Testis (tissue), 2 donors: ENCODE data around the gene STX11.

Experiments
- CTCF ChIP-seq, 3 experiments: fragments of 450-650 bp in 2 of 3; fragments of 200-600 bp in 1 of 3; sonication (generic) in 1 of 3; IDR thresholded peaks; one replicate each; pipeline ENCODE4 v1.5.1; 2016 to 2019; ENCODE audit warnings: antibody characterized with exemption in 3 of 3, mild to moderate bottlenecking in 2 of 3, moderate library complexity in 1 of 3
- POLR2A ChIP-seq: fragments of 450-650 bp; IDR thresholded peaks from one replicate; pipeline ENCODE4 v1.6.1; 2017; ENCODE audit warnings: antibody characterized with exemption, mild to moderate bottlenecking, moderate library complexity

DNA sequence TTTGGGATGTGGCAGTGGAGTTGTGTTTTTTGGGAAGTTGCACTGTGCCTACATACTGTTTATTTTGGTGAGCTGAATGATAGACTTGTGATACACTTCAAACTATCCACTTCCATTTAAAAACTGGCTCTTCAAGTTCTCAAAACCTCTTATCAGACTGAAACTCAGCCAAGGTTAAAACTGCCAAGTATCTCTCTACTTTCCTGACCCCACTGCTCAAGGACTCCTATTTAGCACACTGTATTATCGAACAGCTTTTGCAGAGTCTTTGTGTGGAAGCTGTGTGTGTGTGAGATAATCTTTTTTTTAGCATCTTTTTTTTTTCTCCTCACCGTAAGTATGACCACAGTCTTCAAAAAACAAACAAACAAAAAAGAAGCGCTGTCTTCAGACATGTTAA lies 21.1 kb downstream of the STX11 start:
- TF ChIP-seq CTCF (IDR thresholded peaks at IDR 0.05) (no peak), POLR2A (no peak)
